Rectal smooth muscle tissue (tissue), 1 donor: ENCODE measurements around the gene WFIKKN2.

Experiments
- H3K27ac ChIP-seq: one replicate; pipeline ENCODE4 v1.7.0; 2013; ENCODE audit warnings: low read depth, low read length, inconsistent platforms
- H3K27me3 ChIP-seq: one replicate; pipeline ENCODE4 v1.7.0; 2013; ENCODE audit warnings: low read length; ENCODE audit not compliant: control insufficient read depth, insufficient read depth
- H3K36me3 ChIP-seq: one replicate; pipeline ENCODE4 v1.7.0; 2013; ENCODE audit warnings: low read length; ENCODE audit not compliant: control insufficient read depth, insufficient read depth
- H3K4me1 ChIP-seq: one replicate; pipeline ENCODE4 v1.7.0; 2013; ENCODE audit warnings: low read length; ENCODE audit not compliant: control insufficient read depth, insufficient read depth
- H3K4me3 ChIP-seq: one replicate; pipeline ENCODE4 v1.7.0; 2013; ENCODE audit warnings: low read length
- H3K9ac ChIP-seq: one replicate; pipeline ENCODE4 v1.7.0; 2013; ENCODE audit warnings: low read length

WFIKKN2 gene

DNA sequence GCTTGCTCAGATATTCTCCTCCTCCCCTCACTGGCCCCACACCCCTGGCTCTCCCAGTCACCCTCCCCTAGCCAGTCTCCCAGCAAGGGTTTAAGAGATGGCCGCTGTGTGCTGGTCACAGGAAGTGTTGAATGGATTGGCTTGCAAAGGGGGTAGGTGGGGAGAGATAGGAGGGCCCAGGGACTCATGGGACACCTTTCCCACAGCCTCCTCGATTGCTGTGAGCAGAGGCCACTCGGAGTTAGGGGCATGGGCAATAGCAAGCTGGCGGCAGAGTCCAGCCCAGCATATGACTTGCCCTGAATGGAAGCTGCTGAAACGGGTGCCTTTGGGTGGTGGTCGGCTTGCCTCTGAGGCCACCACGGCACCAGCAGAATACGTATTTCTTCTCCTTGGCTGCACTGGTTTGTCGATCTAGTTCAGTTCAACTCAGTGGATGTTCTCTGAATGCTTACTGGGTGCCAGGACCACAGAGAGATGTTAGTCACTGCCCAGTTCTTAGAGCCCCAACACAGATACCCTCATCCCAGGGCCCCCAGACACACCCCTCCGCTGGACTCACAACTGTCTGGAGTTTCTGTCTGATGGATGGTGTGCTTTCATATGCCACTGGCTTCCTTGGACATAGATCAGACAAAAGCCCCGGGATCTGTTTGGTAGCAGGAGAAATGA lies 6.0 kb downstream of the WFIKKN2 start:
- Histone ChIP-seq H3K9ac (no peak overlapping the region), H3K4me1 (no peaks in the 10 kb centered on the region), H3K36me3 (no peaks in the 10 kb centered on the region), H3K4me3 (no peak overlapping the region), H3K27ac (no peak overlapping the region), H3K27me3 (no peaks in the 10 kb centered on the region)

DNA sequence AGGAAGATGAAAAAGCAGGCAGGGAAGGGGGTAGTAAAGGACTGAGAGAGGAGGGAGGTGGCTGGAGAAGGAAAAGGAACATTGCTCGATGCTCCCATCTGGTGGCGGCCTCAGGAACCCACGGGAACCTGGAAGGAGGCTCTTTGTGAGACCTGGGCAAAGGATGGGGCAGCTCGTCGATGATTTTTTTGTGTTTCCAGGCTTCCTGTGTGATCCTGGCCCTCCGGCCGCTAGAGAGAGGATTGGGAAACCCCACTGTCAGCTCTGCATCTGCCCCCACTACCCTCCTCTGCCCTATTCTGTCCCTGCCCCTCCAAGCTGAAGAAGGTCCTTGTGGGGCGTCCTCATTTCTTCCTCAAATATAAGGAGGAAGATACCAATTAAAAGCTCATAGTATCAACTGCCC lies 6.6 kb downstream of the WFIKKN2 start:
- Histone ChIP-seq H3K4me1 (no peaks in the 10 kb centered on the region), H3K27ac (no peak overlapping the region), H3K9ac (no peak overlapping the region), H3K27me3 (no peaks in the 10 kb centered on the region), H3K36me3 (no peaks in the 10 kb centered on the region), H3K4me3 (no peak overlapping the region)

DNA sequence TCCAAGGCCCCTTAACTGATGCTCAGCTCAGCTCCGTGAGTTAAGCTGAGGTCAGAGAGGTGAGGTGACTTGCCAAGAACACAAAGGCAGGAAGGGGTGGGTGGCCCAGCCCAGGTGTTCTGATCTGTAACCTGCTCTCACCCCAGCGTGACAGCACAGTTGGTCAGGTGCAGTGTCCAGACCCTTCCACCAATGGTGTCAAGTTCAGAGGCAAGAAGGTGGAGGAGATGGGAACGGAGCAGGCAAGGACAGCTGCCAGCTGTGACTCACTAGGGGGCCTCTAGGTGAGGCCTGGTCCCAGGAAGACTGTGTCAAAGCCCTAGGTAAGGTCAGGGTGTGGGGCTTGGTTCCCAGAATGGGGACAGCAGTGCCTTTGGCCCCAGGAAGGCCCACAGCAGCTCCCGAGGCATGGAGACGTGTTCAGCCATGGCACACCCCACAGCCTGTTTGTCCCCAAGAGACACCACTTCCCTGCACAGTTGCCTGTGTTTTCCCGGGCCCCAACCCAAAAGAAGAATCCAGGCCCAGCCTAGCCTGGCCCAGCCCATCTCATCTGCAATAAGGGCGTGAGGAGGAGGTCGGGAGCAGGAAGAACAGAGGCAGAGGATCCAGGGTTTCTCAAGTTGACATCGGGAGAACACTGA lies 7.2 kb downstream of the WFIKKN2 start:
- H3K36me3 ChIP-seq: no peaks in the 10 kb centered on the region
- no peak overlapping the region for H3K9ac ChIP-seq
- no peak overlapping the region for H3K4me3 ChIP-seq
- no peaks in the 10 kb centered on the region for H3K4me1 ChIP-seq
- H3K27me3 ChIP-seq: no peaks in the 10 kb centered on the region
- no peak overlapping the region for H3K27ac ChIP-seq

DNA sequence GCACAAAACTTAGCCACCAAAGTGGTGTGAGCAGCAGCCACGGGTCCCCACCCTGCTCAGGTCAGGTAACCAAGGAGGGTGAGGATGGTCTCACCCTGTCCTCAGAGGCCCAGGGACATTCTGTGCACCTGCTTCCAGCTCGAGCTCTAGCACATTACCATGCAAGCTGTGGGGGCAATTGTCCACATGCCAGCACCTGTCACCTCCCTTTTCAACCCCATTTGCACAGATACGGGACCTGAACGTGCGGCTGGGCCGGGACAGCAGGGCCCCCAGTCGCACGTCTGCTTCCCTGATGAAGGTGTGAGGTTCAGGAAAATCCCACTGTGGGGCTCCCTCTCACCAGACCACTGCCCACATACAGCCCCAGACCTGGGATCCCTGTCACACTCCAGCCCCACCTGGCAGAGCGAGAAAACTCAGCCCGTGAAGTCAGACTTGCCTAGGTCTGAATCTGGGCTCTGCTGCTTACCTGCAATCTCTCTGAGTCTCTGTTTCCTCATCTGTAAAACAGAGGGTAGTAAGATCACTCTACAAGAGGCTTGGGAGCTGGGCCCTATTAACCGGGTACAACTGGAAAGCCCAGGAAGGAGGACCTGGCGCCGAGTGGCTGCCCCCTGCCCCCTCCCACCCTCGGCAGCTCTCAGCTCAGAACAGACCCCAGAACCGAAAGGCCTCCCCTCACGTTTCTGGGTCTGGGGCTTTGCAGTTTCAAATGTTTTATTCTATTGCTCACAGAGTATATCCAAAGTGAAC lies 7.9 kb downstream of the WFIKKN2 start:
- Histone ChIP-seq H3K27me3 (no peaks in the 10 kb centered on the region), H3K4me3 (no peak overlapping the region), H3K27ac (no peak overlapping the region), H3K9ac (no peak overlapping the region), H3K4me1 (no peaks in the 10 kb centered on the region), H3K36me3 (no peaks in the 10 kb centered on the region)

DNA sequence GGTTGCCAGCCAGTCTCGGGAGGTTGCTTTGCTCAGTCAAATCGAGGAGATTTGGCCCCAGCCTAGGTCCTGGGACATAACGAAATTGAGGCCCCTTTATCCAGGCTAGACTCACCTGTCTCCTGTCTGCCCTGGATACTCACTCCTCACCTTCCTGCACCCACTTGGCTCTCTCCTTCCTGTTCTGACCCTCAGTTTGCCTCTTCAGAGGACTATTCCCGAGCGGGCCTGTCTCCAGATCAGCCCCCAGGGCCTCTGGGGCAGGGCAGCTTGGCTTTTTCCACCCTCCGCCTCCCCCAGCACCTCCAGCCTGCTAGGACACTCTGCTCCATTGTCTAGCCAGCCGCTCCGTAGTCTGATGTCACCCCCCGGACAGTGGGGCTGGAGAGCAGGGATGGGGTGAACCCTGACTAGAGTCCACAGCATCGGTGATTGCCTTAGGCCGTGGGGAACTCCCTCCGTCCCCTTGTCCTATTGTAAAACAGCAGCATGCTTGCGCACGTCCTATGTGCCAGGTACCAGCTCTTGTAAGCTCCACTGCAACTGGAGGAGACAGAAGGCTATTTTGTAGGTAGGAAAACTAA lies 8.8 kb downstream of the WFIKKN2 start:
- H3K4me3 ChIP-seq: no peak overlapping the region
- no peak overlapping the region for H3K9ac ChIP-seq

DNA sequence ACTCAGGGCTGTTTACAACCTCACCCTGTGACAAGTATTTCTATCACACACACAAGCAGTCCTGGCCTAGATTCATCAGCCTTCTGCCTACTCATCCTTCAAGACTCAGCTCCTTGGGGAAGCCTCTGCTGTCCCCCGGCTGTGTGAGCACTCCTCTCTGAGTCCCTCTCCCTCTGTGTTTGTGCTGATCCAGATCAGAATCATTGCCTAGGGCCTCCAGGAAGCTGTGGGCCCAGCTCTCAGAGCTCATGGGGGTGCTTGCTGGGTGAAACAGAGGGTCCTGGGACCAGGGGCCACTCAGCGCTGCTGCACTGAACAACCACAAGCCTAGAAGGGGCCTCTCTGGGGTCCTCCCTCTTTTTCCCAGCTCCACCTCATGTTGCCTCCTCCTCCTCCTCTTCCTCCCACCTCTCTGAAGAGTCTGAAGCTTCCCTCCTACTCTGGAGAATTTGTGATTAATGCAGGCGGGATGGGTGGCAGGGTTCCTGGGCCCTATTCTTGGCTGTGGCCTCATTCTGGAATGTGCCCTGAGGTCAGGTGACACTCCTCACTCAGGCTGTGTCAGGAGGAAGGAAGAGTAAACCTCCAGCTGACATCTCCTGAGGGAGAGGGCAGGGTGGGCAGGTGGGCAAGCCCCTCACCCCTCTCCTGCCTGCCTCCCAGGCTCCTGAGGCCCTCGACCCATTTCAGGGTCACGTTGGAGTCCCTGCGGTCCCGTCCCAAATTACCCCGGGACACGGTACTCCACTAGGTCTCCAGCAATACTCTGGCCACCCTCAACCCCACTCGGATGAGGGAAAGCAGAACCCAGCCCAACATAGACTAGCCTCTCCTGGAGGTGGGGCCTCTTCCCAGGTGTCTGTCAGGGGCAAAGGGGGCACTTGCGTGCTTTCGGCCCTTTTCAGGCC lies 10.1 kb downstream of the WFIKKN2 start:
- Histone ChIP-seq H3K4me1 (no peaks in the 10 kb centered on the region), H3K27me3 (no peaks in the 10 kb centered on the region), H3K4me3 (no peak overlapping the region), H3K27ac (no peak overlapping the region), H3K9ac (no peak overlapping the region), H3K36me3 (no peaks in the 10 kb centered on the region)

More for the DNA sequence above, 8.8 kb downstream of the WFIKKN2 start:
- Histone ChIP-seq H3K27me3 (no peaks in the 10 kb centered on the region), H3K27ac (no peak overlapping the region), H3K36me3 (no peaks in the 10 kb centered on the region), H3K4me1 (no peaks in the 10 kb centered on the region)

DNA sequence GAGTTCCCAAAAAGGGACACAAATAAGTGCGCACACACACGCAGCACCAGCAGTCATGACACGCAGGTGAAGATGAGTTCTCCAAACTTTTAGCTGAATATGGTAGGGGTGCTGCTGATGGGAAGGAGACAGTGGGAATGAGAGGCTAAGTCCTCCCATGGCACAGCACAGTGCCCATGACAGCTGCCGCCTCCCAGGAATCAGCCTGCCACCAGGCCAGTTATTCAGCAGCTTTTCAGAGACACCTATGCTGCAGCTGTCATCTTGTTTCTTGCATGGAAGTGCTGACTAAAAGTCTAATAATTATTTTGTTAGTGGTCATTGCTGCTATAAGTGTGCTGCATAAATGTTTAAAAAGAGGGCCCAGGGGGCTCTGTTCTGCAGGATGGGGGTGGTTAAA lies 12.2 kb downstream of the WFIKKN2 start:
- Histone ChIP-seq H3K27me3 (no peaks in the 10 kb centered on the region), H3K9ac (no peak overlapping the region), H3K36me3 (no peaks in the 10 kb centered on the region), H3K4me3 (no peak overlapping the region), H3K27ac (no peak overlapping the region), H3K4me1 (peaks cover 4% of the 10 kb centered on the region)

DNA sequence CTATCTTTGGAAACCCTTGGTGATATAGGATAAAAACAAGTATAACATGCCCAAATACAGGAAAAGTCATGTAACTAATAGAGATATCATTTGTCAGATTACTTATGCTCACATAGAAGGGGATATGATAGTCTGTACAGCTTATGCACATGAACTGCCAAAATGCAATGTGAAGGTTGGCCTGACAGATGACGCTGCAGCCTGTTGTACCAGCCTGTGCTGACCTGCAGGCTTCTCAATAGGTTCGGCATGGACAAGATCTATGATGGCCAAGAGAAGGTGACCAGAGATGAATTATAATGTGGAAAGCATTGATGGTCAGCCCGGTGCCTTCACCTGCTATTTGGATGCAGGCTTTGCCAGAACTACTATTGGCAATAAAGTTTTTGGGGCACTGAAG lies 12.7 kb downstream of the WFIKKN2 start:
- Histone ChIP-seq H3K4me1 (peaks cover 7% of the 10 kb centered on the region), H3K9ac (no peak overlapping the region), H3K27ac (no peak overlapping the region), H3K36me3 (no peaks in the 10 kb centered on the region), H3K4me3 (no peak overlapping the region), H3K27me3 (no peaks in the 10 kb centered on the region)

DNA sequence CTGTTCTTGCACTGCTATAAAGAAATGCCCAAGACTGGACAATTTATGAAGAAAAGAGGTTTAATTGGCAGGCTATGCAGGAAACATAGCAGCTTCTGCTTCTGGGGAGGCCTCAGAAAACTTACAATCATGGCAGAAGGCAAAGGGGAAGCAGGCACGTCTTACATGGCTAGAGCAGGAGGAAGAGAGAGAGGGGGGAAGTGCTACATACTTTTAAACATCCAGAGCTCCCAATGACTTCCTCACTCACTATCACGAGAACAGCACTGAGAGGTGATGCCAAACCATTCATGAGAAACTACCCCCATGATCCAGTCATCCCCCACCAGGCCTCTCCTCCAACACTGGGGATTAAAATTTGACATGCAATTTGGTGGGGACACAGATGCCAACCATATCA lies 13.3 kb downstream of the WFIKKN2 start:
- Histone ChIP-seq H3K9ac (no peak overlapping the region), H3K36me3 (no peaks in the 10 kb centered on the region), H3K4me3 (no peak overlapping the region), H3K27me3 (no peaks in the 10 kb centered on the region), H3K27ac (no peak overlapping the region), H3K4me1 (peaks cover 7% of the 10 kb centered on the region)

DNA sequence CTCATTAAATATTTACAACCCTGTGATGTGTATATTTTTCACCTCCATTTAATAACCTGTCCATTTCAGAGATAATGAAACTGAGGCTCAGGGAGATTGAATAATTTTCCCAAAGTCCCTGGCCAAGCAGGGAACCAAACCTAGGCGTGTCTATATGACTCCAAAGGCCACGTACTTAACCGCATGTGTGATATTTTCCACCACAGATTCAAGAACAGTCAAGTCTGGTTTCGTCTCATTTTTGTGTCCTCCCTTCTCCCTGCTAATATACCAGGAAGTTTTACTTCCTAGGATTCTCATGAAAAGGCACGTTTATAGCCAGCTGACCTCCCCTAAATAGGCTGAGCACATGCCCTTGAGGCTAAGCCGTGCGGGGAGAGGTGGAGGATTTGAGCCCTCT lies 15.3 kb downstream of the WFIKKN2 start:
- H3K27ac ChIP-seq: no peak overlapping the region
- peaks cover 7% of the 10 kb centered on the region for H3K4me1 ChIP-seq

DNA sequence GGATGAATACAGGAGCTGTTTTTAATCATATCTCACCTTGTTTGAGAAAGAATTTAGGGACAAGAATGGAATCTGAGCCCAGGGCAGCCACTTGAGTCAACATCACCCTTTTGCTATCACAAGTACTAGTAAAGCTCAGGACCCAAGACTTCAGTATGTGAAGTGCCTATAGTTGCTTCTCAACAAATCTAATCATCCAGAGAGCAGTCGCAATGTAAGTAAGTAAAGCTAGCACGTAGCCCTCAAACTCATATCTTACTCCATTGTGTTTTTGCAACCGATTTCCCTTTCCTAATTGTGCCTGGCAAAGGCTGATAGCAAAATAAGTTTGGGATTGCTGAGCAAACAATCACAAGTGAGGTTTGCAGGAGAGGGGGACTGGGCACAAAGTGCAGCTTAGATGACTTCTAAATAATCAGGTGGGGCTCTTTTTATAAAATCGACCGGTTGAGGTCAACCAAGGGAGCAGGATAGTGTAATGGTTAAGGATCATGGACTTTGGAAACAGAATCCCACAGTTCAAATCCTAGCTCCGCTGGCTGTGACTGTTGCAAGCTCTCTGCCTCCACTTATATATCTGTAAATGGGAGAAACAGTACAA lies 17.7 kb downstream of the WFIKKN2 start:
- no peak overlapping the region for H3K4me3 ChIP-seq
- no peaks in the 10 kb centered on the region for H3K36me3 ChIP-seq
- no peak overlapping the region for H3K9ac ChIP-seq

More for the DNA sequence above, 15.3 kb downstream of the WFIKKN2 start:
- Histone ChIP-seq H3K9ac (no peak overlapping the region), H3K27me3 (no peaks in the 10 kb centered on the region), H3K4me3 (no peak overlapping the region), H3K36me3 (no peaks in the 10 kb centered on the region)

More for the DNA sequence above, 17.7 kb downstream of the WFIKKN2 start:
- Histone ChIP-seq H3K27me3 (no peaks in the 10 kb centered on the region), H3K4me1 (peaks cover 7% of the 10 kb centered on the region), H3K27ac (no peak overlapping the region)
